ENCODE measurements around the gene SPECC1. TPM values are rescaled to one million over a fixed set of nuclear protein-coding genes. Genes with fewer than 3 reads are reported as not detected.
"Not testable (repeated sequence)": the region's sequence is repeated elsewhere in the genome, so short reads cannot be mapped to it uniquely, and the experiment has no call there.

SPECC1 gene
- polyA plus RNA-seq, 1 experiment, result 13.0 TPM

GRCh38 chr17:20008242-20009051 is 712 bp upstream of the SPECC1 start:
- Histone ChIP-seq H3K4me3 (ENCODE audit: low read depth, low read length) (peak overlapping the region; percentile 63), H3K27me3 (ENCODE audit: control insufficient read depth, insufficient read depth, low read length) (peaks cover 9% of the 10 kb centered on the region), H3K36me3 (ENCODE audit: control insufficient read depth, insufficient read depth, low read length) (no peaks in the 10 kb centered on the region)
- ChIA-PET POLR2A (no interaction called here), CTCF (interaction anchor here (0.6 to 4.4 kb wide), 27 partner anchors 9 to 1091 kb away, joined by 3 to 61 read pairs (median 4); no protein-coding TSS in a partner anchor)
- no peak for TF ChIP-seq CTCF (IDR thresholded peaks at IDR 0.05; ENCODE audit: insufficient read depth, low read depth, low read length)
- DNase-seq (ENCODE audit: low read depth), result no peak

- ChIA-PET CTCF (interaction anchor here (0.6 to 4.4 kb wide), 27 partner anchors 9 to 1091 kb away, joined by 3 to 61 read pairs (median 4); no protein-coding TSS in a partner anchor), POLR2A (no interaction called here)
- no peak for DNase-seq (ENCODE audit: low read depth)
Observed at GRCh38 chr17:20009052-20009301, 182 bp upstream of the SPECC1 start.

GRCh38 chr17:20010099-20010863 is 1.1 kb downstream of the SPECC1 start:
- no peak for DNase-seq (ENCODE audit: low read depth)
- peak overlapping the region; percentile 39 for H3K4me3 ChIP-seq (ENCODE audit: low read depth, low read length)
- peaks cover 11% of the 10 kb centered on the region for H3K27me3 ChIP-seq (ENCODE audit: control insufficient read depth, insufficient read depth, low read length)
- TF ChIP-seq CTCF (IDR thresholded peaks at IDR 0.05; ENCODE audit: insufficient read depth, low read depth, low read length), result peak; percentile 65
- ChIA-PET POLR2A (interaction anchor here (0.6 kb wide), 1 partner anchor 14 kb away, joined by 4 read pairs; no protein-coding TSS in a partner anchor), CTCF (interaction anchor here (0.6 to 4.4 kb wide), 20 partner anchors 9 to 150 kb away, joined by 3 to 61 read pairs (median 4); no protein-coding TSS in a partner anchor)
- H3K36me3 ChIP-seq (ENCODE audit: control insufficient read depth, insufficient read depth, low read length), result no peaks in the 10 kb centered on the region

More at GRCh38 chr17:20009052-20009301, 182 bp upstream of the SPECC1 start:
- peaks cover 11% of the 10 kb centered on the region for H3K27me3 ChIP-seq (ENCODE audit: control insufficient read depth, insufficient read depth, low read length)
- no peaks in the 10 kb centered on the region for H3K36me3 ChIP-seq (ENCODE audit: control insufficient read depth, insufficient read depth, low read length)
- peak; percentile 57 for TF ChIP-seq CTCF (IDR thresholded peaks at IDR 0.05; ENCODE audit: insufficient read depth, low read depth, low read length)
- peak overlapping the region; percentile 63 for H3K4me3 ChIP-seq (ENCODE audit: low read depth, low read length)

- H3K27me3 ChIP-seq (ENCODE audit: control insufficient read depth, insufficient read depth, low read length), result peaks cover 11% of the 10 kb centered on the region
- CTCF ChIA-PET, result interaction anchor here (0.8 to 4.4 kb wide), 10 partner anchors 9 to 145 kb away, joined by 3 to 61 read pairs (median 6); no protein-coding TSS in a partner anchor
- POLR2A ChIA-PET, result no interaction called here
- H3K36me3 ChIP-seq (ENCODE audit: control insufficient read depth, insufficient read depth, low read length), result no peaks in the 10 kb centered on the region
- DNase-seq (ENCODE audit: low read depth), result no peak
- no peak overlapping the region for H3K4me3 ChIP-seq (ENCODE audit: low read depth, low read length)
- no peak for TF ChIP-seq CTCF (IDR thresholded peaks at IDR 0.05; ENCODE audit: insufficient read depth, low read depth, low read length)
Observed at GRCh38 chr17:20010936-20011335, 1.8 kb downstream of the SPECC1 start.

- Histone ChIP-seq H3K27me3 (ENCODE audit: control insufficient read depth, insufficient read depth, low read length) (peaks cover 11% of the 10 kb centered on the region), H3K36me3 (ENCODE audit: control insufficient read depth, insufficient read depth, low read length) (no peaks in the 10 kb centered on the region), H3K4me3 (ENCODE audit: low read depth, low read length) (no peak overlapping the region)
- CTCF ChIA-PET, result interaction anchor here (0.6 to 4.4 kb wide), 2 partner anchors 18 to 155 kb away, joined by 3 to 61 read pairs; no protein-coding TSS in a partner anchor
- POLR2A ChIA-PET, result no interaction called here
- TF ChIP-seq CTCF (IDR thresholded peaks at IDR 0.05; ENCODE audit: insufficient read depth, low read depth, low read length), result no peak
- DNase-seq (ENCODE audit: low read depth), result no peak
Observed at GRCh38 chr17:20012017-20012536, 2.9 kb downstream of the SPECC1 start.

GRCh38 chr17:20016475-20016992 is 7.4 kb downstream of the SPECC1 start:
- DNase-seq (ENCODE audit: low read depth); POLR2A ChIA-PET; H3K4me3 ChIP-seq (ENCODE audit: low read depth, low read length); H3K36me3 ChIP-seq (ENCODE audit: control insufficient read depth, insufficient read depth, low read length); H3K27me3 ChIP-seq (ENCODE audit: control insufficient read depth, insufficient read depth, low read length): not testable (repeated sequence)
- CTCF ChIA-PET, result interaction anchor here (0.6 to 1.0 kb wide), 2 partner anchors 24 to 774 kb away, joined by 3 read pairs; no protein-coding TSS in a partner anchor
